ENCODE data around the gene FAM199X.

DNA sequence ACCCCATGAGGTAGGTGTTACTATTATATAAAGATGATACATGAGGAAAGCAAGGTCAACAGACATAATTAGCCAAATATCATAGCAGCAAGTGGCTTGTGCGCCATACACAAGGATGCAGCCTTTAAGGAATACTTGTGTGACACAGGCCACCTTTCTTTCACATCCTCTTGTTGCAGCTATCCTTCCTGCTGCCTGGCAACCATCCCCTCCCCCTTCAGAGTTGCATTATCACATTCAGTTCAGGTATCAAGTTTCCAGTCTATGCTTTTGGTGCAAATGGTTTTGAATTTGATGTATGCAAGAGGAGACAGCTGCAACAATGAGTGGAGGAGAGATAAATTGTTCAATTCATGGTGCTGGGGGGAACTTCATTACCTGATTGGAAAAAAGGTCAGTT, 47.5 kb upstream of the FAM199X start:
- TF ChIP-seq EZH2phosphoT487 (IDR thresholded peaks at IDR 0.05; ENCODE audit: insufficient read depth, low read depth) (no peak), EZH2 (IDR thresholded peaks at IDR 0.05; ENCODE audit: insufficient read depth, poor library complexity, severe bottlenecking) (no peak)
